Measurements from ENCODE around the gene TCL1A.
"Not testable (repeated sequence)": the region's sequence is repeated elsewhere in the genome, so short reads cannot be mapped to it uniquely, and the experiment has no call there.

Gene TCL1A

DNA sequence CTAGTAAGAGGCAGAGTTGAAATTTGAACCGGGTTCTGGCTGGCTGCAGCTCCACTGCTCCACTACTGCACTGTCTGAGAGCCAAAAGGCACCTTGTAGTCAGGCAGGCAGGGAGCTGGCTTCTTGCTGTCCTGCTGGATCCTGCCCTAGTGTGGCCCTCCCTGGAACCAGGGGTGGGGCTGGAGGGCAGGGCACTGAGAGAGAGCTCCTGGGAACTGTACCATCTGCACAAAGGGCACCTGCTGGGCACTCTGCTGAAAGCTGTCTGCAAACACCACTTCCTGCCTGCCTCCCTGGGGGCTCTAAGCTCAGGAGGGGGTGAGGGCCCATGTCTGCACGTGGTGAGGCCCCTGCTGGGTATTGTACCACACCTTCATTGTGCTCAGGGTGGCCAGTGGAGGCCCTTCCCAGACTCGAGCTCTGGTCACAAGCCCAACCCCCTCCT lies 46.7 kb downstream of the TCL1A start:
- no peak overlapping the region for H3K4me3 ChIP-seq (ENCODE audit: low read depth, low read length)
- DNase-seq (ENCODE audit: low read depth), result no peak
- TF ChIP-seq, protein P1, sequence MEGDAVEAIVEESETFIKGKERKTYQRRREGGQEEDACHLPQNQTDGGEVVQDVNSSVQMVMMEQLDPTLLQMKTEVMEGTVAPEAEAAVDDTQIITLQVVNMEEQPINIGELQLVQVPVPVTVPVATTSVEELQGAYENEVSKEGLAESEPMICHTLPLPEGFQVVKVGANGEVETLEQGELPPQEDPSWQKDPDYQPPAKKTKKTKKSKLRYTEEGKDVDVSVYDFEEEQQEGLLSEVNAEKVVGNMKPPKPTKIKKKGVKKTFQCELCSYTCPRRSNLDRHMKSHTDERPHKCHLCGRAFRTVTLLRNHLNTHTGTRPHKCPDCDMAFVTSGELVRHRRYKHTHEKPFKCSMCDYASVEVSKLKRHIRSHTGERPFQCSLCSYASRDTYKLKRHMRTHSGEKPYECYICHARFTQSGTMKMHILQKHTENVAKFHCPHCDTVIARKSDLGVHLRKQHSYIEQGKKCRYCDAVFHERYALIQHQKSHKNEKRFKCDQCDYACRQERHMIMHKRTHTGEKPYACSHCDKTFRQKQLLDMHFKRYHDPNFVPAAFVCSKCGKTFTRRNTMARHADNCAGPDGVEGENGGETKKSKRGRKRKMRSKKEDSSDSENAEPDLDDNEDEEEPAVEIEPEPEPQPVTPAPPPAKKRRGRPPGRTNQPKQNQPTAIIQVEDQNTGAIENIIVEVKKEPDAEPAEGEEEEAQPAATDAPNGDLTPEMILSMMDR (conservative IDR thresholded peaks at IDR 0.05; ENCODE audit: low read depth, low read length), result no peak

DNA sequence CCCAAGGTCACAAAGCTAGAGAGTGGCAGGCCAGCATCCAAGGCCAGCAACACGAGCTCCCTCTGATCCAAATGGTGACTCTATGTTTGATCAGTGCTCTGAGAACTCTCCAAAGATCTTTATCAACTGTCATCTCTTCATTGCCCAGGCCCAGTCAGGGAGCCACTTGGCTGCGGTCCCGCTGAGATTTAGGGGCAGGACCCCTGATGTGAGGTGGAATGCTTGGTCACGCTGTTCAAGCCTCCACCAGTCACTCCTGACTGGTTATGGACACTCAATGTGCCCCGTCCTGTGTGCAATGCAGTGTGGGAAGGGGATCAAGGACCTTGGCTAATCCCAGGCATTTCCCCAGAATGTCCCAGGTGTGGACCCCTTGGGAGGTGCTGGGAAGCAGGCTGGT lies 47.5 kb downstream of the TCL1A start:
- H3K4me3 ChIP-seq (ENCODE audit: low read depth, low read length), result no peak overlapping the region
- TF ChIP-seq, protein P1 (conservative IDR thresholded peaks at IDR 0.05; ENCODE audit: low read depth, low read length), result no peak
- DNase-seq (ENCODE audit: low read depth), result no peak

DNA sequence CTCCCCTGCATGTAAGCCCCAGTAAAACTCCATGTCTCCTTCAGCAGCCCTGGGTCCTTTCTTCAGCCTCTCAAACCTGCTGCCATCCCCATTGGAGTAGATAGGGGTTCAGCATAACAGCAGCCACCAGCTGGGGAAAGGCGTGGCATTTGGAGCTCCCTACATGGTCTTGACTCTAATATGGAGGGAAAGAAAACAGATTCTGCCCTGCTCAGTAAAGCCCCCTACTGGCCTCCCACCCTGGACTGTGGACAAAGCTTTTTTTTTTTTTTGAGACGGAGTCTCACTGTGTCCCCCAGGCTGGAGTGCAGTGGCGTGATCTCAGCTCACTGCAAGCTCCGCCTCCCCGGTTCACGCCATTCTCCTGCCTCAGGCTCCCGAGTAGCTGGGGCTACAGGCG lies 48.4 kb downstream of the TCL1A start:
- not testable (repeated sequence) for DNase-seq (ENCODE audit: low read depth); H3K4me3 ChIP-seq (ENCODE audit: low read depth, low read length)

DNA sequence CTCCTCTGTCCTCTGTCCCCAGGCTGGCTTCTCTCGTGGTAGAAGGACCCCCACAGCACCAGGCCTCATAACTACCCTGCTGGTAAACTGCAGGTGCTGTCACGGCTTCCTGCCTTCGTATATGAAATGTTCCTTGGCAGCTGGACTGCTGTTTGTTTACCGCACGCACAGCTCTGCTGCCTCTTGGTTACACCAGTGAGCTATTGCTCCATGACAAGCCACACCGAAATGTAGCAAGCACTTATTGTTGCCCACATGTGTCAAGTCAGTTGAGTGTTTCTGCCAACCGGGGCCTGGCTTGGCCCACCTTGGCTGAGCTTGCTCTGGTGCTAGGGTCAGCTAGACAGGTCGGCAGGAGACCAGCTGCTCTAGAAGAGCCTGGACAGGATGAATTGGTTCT lies 49.4 kb downstream of the TCL1A start:
- TF ChIP-seq, protein P1 (conservative IDR thresholded peaks at IDR 0.05; ENCODE audit: low read depth, low read length), result no peak
- H3K4me3 ChIP-seq (ENCODE audit: low read depth, low read length), result no peak overlapping the region
- DNase-seq (ENCODE audit: low read depth), result no peak

DNA sequence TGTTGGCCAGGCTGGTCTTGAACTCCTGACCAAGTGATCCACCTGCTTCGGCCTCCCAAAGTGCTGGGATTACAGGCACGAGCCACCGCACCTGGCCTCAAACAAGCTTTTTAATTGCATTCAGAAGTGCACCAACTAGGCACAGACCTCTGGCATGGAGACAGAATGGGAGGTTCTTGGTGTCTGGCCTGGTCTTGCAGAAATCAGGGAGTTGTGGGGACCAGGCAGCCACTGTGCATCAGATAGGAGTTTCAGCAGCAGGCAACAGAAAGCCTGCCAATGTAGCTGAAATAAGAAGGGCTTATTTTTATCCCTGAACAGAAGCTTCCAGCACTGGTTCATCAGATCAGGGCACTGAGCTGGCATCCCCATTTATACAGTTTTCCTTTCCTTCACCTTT lies 49.9 kb downstream of the TCL1A start:
- TF ChIP-seq, protein P1 (conservative IDR thresholded peaks at IDR 0.05; ENCODE audit: low read depth, low read length), result no peak
- no peak for DNase-seq (ENCODE audit: low read depth)
- H3K4me3 ChIP-seq (ENCODE audit: low read depth, low read length), result no peak overlapping the region

DNA sequence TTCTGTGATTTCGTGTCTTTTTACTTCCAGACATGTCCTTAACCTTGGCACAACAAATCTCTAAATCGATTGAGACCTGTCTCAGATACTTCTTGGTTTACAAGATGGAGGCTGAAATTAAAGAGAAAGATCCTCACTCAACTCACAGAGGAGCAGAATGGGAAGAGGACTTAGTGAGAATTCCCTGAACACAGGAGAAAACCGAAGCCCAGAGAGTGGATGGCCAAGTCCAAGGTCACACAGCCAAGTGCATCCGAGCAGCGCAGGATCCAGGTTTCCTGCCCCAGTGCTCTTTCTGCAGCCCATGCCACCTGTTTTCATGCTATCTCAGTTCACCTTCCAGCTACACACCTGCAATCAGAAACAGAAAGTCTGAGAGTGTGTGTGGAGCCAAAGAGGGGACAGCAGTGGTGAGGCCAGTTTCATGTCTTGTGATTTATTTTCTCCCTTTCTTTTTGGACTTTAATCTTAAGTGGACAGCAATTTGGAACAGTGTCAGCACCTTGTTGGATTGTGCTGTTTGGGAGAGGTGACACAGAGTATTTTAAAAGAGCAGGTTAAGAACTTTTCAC lies 50.6 kb downstream of the TCL1A start:
- TF ChIP-seq, protein P1 (conservative IDR thresholded peaks at IDR 0.05; ENCODE audit: low read depth, low read length), result no peak
- DNase-seq (ENCODE audit: low read depth), result no peak
- no peak overlapping the region for H3K4me3 ChIP-seq (ENCODE audit: low read depth, low read length)

DNA sequence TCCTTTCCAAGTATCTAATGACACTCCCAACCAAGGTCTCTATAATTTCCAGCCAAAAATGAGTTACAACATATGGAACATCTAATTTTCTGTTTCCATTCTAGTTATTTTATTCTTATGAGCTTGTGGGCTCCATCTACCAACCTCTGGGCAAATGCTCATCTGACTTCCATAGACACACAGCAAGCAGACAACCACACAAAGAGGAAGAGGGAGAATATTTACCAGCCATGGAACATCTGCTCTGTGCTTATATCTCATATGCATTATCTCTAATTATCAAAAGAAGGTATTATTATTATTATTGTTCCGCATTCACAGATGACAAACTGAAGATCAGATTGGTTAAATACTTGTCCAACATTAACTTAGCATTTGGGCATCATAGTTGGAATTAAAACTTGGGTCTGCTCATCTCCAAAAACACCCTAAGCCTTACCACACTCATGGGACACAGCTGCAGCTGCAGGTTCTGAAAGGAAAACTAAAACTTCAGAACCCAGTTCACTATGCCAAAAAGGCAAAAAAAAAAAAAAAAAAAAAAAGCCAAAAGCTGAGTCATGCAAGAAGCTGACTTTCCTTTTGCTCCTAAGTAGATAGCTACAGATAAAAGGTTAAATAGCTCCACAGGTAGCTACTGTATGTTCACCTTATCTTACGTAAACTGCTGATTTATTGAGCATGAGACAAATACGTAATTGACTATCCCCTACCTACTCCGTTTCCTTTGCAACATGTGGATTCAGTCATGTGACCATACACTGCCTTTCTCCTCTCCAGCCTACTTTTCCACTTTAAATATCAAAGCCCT lies 51.3 kb downstream of the TCL1A start:
- TF ChIP-seq, protein P1 (conservative IDR thresholded peaks at IDR 0.05; ENCODE audit: low read depth, low read length), result no peak
- H3K4me3 ChIP-seq (ENCODE audit: low read depth, low read length), result no peak overlapping the region

More for the DNA sequence above, 51.3 kb downstream of the TCL1A start:
- no peak for DNase-seq (ENCODE audit: low read depth)

Data from choroid plexus epithelial cell (primary cell).